GM19452 (cell line): Measurements from ENCODE around the gene UNC119.

Experiments used
- ATAC-seq: cut with Tn5 transposase; IDR thresholded peaks from one replicate; pipeline ENCODE4 v1.9.1; 2021; ENCODE audit not compliant: unreplicated experiment

UNC119 gene

DNA sequence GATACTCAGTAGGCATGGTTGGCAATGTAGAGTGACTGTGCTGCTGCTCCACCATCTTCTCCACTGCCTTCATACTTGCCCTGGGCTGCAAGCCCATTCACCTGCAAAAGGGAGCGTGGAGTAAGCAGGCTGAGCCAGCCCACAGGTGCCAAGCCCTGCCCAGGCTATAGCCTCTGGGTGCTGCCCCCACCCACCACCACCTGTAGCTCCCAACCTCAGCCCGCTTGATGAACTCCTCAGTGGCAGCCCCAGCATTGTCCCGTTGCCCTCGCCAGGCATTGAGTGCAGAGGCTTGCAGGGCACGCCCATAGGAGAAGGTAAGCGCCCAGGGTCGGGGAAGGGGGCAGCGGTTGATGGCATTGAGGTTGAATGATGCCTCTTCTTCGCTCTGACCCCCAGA lies 21.1 kb upstream of the UNC119 start:
- ATAC-seq: no peak

DNA sequence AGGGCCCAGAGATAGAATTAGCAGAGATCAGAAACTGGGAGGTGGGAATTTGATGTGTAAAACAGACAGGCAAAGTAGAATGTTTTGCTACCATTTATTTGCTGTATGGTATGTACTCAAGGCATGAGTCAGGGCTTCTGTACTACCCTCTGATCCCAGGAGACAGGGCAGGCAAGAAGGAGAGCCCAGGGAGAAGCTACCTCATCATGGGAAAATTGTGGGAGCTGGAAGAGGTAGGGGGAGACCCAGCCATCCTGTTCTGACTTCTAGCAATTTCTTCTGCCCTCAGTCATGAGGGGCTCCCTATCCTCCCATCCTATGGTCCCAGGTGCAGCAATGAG lies 20.6 kb upstream of the UNC119 start:
- no peak for ATAC-seq

DNA sequence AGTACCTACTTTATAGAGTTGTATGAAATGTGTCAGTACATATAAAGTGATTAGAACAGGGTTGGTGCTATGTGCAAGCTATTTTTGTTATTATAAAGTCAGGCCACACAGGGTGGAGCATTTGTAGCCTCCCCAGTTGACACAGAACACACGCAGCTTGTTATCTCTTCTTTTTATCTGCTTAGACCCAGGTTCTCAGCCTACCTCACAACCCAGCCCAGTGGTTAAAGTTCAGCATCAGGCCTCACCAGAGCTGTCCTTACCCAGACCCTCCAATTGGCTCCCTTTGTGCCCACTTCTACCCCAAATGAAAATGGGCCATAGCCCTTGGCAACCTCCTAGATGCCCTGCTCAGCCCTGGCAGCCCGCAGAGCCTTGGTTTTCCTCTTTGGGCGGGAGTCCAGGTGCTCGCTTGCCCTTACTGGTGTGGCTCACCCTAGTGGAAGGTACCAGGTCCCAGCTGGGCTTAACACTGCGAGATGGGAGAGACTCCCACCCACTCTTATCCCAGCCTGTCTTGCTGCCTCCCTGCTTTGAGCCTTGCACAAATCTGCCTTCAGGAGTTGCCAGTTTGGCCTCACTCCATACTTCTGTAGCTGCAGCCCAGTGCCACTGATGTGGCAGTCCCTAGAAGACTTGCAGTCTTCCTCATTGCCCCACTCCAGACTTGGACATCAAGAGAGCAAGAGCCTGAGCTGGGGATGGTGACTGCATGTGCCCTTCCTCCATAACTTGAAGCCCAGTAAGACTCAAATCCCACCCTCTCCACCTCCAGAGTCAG lies 20.0 kb upstream of the UNC119 start:
- ATAC-seq: no peak

DNA sequence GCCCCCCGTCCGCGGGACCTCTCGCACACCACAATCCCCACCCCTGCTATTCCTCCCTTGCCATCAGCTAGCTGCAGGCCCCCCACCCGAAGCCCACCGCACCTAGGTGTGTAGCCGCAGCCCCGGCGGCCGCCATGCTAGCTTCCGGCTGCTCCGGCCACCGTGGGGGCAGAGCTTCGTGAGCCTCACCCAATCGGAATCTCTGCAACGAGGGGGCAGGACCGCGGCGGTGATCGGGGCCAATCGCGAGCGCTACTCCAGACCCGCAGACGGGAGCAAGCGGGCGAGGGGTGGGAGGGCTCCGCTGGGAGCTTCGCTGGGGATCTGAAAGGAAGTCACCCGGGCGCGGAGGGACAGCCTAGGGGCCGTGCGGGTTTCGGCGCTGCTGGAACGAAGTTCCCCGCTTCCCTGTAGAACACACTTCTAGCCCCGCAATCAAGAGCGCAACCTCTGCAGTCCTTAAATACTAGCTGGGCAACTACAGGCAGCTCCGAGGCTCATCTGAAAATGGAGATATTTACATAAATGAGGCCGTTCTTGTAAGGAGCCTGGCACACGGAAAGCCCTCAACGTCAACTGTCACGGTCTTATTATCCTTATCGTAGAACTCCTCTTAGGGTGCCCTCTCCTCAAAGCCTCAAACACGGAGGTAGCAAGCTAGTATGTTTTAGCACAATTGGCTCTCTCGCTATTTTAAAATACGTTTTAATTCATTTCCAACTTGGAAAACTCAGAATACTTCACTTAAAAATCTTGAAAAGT lies 19.1 kb upstream of the UNC119 start, which contains the start of gene PIGS:
TSS of gene PIGS (minus strand) at position 164 of the 762 bp plus-strand sequence. CDS start at position 136, 28 bp downstream.
- ATAC-seq: peak; percentile 84

DNA sequence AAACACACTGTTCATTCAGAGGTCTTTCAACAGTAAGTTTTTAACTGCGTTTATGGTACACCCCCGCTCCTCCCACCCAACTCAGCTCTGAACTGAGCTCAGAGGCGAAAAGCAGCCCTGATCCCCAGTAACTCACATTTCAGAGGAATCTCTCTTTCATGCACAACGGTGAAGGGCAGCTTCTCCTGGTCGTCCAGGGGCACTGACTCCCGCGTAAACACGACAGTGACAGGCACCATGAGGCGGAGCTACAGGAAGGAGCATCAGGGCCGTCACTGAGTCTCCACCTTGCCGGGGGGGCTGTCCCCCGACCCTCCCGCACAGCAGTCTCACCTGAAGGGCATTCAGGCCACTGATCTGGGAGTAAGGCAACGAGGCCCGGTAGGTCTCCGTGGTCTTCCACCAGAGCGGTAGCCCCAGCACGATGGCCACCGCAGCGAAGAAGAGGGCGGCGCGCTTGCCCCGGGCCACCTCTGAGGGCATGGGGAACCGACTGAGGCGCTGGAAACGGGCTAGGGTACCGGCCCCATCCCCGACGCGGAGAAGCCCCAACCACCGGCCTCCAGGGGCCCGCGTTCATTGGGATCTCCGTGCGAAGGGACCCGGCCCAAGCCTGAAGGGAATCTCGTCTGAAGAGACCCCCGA lies 18.4 kb upstream of the UNC119 start:
- ATAC-seq: peak; percentile 25

DNA sequence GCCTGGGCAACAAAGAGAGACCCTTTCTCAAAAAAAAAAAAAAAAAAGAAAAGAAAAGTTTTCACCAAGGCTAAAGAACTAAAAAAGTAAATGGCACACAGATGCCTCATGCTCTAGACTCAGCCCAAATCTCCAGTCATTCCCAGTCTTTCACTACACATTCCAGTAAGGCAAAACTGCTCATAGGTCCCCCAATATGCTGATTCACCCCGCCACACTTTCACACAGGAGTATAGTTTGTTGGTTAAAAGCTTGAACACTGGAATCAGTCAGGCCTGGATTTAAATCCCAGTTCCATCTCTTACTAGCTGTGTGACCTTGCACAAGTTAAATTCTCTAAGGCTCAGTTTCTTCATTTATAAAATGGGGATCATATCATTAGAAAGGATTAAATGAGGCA lies 17.0 kb upstream of the UNC119 start:
- ATAC-seq: no peak

DNA sequence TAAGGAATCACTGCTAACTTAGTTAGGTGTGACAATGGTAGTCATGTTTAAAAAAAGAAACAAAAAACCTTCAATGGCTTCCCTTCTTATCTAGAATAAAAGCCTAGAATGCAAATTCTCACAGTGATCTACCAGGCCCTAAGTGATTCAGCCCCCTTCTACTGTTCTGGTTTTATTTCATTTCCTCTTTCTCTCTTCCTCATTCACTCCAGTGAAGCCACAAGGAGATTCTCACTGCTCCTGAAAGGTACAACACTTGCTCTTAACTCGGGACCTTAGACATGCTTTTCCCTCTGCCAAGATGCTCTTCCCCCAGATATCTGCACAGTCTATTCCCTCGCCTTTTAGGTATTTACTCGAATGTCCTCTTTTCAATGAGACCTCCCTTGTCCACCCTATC lies 15.2 kb upstream of the UNC119 start:
- no peak for ATAC-seq

DNA sequence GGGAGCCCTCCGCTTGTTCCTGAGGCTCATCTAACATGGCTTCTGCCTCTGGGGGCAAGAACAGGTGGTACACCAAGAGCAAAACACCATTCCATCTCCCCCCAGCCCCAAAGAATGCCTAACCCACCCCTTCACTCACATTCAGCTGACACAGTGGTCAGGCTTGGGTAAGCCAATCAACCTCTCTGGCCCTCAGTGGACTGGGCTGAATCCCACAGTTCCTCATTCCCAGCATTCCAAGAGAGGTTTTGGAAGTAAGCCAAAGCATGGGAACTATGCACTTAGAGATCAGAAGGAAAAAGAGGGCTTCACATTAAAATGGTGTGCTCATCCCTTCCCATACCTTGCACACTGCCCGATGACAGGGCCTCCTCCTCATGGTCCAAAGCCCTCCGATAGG lies 11.1 kb upstream of the UNC119 start:
- ATAC-seq: no peak

DNA sequence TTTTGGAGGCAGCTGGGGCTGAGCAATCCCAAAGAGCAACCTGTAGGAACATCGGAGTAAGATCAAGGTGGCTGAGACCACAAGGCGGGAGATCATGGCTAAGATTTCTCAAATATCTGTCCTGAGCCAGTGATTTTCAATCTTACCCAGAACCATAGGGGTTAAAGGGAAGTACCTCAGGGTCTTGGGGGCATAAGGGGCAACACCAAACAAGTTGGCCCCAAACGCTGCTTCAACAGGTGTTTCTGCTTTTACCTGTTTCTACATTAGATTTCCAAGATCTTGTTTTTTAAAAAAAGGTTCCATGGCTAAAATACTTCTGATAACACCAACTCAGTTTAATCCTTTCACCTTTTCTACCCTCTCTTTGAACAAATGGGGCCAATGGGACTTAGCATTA lies 2.6 kb upstream of the UNC119 start:
- ATAC-seq: no peak

DNA sequence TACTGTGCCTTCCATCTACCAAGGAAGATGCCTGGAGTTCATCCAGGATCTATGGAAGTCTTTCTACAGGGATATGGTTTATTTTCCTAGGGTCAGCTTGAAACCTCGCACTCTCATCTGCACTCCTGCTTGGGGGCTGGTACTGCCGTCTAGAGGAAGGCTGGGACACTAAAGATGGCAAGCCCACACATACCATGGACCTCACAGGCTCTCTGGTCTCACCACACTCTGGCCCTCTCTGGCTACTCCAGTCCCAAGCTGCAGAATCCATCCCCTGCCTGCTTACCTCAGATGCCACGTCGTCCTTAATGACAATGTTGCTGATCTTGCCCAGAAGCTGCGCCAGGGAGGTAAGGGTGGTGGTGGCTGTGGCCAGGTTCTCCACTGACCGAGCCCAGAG lies 2.1 kb upstream of the UNC119 start:
- no peak for ATAC-seq

DNA sequence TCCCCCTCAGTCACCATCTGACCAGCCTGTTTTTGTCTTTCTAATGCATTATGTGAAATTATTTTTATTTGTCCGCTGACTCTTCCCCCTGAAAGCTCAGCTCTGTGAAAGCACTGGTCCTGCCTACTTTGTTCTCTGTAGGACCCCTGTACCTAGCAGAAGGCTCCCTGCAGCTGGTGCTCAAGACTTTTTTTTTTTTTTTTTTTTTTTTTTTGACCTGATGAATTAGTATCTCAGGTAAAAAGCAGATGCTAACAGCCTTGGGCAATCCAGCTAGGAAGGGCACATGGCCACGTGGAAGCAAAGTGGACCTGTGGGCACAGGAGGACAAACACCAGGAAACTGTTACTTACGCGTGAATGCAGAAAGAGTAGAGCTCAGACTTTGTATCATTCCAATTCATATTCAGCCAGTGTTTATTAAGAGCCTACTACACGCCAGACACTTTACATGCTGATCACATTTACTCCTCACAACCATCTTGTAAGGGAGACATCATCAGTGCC lies 629 bp upstream of the UNC119 start:
- no peak for ATAC-seq

DNA sequence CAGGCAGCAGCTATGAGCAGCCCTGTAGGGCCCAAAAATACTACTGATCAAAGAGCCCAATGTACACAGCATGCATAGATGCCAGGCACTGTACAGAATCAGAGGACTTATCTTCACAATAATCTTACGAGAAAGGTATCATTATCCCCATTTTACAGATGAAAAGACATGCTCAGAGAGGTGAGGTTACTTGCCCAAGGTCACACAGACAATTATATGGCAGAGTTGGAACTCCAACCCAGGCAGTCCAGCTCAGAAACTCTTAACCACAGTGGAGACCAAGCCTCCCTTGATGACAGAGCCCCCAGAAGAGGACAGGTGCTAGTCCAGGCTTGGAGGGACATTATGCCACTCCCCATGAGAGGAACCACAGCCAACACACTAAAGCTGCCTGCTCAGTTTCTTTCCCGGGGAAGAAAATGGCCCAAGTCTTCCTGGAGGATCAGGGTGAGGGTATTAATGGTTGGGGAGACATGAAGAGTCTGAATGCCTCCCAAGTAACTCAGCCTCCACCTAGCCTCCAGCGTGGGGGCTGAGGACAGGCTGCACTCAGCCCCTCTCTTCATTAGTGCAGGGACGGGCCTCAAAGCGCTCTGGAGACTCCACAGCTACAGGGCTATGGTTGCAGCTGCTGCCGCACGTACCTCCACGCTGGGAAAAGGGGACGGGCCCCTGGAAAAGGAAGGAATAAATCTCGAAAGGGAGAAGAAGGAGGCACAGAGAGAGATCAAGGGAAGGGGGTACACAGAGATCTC lies 826 bp downstream of the UNC119 start:
- ATAC-seq: no peak

DNA sequence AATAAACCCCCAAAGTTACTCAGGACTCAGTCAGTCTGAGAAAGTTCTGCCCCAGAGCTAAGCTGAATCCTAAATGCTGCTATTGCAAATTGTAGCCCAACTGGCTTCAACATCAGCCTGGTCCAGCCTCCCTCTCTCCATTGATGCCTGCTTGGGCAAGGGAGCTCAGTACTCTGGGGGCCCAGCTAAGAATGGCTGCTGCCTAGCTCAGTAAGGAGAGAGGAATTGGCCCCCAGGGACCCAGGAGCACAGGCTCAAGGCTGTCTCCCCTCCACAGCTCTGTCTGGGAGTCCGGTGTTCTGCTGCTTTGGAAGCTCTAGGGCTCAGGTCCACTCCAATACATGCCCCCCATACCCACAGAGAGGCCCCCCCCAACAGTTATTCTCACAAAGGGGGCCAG lies 1.6 kb downstream of the UNC119 start:
- no peak for ATAC-seq

DNA sequence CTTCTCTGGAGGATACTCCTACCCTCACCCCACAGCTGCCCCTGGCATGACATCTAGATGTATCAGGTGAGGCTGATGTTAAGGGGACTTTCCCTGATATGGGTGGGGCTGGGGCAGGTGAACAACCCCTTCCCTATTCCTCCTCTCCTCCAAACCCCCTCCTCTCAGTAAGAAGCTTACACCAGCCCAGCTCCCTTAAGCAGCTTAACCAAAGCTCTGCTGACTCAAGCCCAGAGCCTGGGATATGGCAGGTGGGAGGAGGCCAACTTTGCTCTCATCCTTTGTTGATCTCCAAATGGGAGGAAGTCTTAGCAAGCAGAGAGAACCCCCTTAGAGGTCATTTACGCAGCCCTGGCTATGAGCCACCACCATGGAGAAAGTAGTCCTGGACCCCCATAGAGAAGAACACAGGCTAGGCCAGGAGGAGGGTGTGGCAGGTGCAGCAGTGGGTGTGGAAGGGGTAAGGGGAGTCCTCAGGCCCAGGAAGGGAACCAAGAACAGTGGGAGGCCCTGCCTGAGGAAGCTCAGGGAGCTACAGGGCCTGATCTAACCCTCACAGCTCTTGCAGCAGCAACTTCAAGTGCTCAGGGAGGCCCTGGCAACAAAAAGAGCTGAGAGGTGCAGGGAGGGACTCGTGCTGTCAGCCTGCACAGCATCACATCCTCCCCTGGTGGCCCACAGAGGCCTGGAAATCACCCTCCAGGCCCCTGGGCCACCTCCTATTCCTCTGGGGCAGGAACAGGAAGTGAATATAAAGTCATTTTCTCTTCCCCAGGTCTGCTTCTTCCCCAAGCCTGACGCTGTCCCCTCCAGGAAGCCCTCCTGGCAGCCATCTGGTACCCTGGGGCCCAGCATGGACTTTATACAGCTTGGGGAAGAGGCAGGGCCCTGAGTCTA lies 2.9 kb downstream of the UNC119 start:
- peak; percentile 43 for ATAC-seq

DNA sequence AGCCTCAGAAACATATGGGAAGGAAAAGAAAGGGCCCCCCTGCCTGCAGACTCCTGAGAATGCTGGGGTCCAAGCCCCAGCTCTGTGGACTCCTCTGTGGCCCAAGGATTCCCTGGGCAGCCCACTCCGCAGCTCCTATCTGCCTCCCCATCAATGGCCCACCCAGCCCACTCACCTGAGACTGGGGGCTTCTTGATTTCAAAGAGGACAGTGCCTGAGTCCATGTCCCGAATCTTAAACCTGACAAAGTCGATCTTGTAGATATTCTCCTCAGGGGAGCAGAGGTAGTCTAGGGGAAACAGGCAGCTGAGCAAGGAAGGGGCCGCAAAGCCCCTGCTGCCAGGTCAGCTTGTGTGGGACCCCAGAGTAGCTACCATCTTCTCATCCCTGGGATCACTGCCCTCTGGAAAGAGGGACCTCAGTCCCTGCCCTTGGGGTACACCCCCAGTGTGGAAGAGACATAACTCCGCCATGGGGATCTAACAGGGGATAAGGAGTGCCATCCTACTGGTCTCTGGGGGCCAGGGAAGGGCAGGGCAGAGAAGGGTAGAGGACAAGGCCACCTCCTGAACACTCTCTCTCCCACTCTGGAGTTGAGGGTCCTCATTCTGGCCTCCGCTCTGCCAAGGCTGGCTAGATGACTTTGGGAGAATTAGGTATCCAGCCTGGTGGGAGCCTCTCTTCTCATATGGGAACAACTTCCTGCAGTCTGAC lies 3.9 kb downstream of the UNC119 start:
- no peak for ATAC-seq

DNA sequence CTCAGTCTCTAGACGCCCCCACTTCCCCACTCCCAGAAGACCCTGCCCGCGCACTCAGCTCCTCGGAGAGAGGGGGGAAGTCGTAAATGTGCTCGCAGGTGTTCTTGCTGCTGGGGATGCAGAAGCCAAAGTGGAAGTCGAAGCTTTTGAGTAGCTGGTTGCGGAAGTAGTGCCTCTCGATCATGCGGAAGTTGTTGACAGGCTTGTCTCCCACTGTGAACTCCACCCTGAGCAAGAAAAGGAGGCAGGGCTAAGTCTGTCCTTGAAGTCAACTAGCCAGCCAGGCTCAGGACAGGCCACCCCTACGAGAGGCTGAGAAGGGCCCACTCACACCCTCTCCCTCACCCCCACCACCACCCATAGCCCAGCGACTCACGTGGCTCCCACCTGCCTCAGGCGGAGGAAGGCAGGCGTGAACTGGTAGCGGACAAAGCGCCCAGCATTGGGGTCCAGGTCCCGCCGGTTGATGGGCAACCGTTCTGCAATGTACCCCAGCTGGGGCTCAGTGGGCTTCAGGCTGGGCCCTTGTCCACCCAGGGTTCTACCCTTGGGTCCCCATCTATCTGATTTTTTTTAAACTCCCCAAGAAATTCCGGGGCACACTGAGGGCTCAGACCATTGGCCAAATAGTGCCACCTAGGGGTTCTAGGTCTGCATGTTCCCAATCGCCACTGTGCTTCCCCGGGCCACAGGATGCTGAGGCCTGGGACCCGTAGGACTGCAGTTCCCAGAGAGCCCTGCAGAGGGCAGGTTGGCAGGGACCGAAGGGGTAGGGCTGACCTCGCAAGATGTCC lies 4.6 kb downstream of the UNC119 start:
- ATAC-seq: peak; percentile 41

DNA sequence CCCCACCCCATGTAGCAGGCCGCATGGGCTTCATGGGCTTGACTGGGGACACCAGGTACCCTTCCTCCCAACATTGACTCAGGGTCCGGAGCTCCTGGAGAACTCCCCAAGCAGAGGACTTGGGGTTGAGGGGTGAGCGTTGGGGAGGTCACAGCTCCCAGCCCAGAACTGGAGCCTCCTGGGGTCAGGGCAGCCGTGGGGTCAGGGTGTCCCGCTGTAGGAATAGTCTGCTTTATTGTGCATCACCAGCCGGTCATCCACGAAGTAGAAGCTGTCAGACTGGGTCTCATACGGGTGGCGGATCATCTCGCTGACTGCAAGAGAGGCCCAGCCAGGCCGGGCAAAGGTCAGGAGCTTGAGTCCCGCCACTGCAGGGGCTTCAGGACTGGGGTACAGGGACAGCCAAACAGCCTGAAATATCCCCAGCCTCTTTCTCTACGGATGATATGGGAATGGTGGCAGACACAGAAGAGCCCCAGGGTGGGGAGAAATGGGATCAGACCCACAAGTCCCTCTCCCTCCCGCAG lies 5.3 kb downstream of the UNC119 start:
- ATAC-seq: no peak

DNA sequence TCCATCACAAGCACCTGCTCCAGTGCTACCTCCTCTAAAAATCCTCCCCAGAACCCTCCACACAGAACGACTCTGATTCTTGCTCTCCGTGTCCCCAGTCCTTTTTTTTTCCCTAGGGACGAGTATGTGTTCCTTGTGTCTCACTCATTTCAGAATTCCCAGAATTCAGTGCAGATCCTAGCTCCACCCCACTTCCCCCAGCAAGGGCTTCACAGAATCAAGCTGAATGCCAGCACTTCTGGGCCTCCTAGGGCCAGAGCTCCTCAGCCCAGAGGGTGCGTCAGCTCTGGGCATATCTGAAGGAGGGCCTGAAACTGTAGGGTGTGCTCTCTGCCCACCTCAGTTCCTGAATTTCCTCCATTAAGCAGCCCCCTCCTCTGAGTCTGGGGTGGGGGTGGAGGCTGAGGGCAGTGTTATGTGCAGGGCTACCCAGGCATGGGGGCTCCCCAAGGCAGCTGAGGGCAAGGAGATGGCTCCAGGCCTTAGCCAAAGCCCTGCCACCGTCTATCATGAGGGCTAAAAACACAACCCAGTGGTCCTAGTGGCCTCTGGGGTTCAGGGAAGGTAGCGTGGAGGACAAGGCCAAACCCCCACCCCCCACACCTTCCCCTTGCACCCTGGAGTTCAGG lies 6.5 kb downstream of the UNC119 start:
- no peak for ATAC-seq
